Measurements from ENCODE around the gene ACTL8. TPM values are rescaled to one million over a fixed set of nuclear protein-coding genes. Genes with fewer than 3 reads are reported as not detected.

The ACTL8 gene
- not detected for total RNA-seq

- WGBS, 2 donors, result 60 to 62% methylated on average over 12 of the region's 12 CpGs
- Histone ChIP-seq H3K27me3 (no peaks in the 10 kb centered on the region), H3K36me3 (no peaks in the 10 kb centered on the region), H3K4me1 (no peaks in the 10 kb centered on the region), H3K27ac (no peak within 1 kb of the TSS), H3K4me3 (no peak within 1 kb of the TSS), H3K9me3 (peaks cover 0 to 59% (median 14%) of the 10 kb centered on the region in 4 donors)
- TF ChIP-seq CTCF (IDR thresholded peaks at IDR 0.05) (no peak), EP300 (IDR thresholded peaks at IDR 0.05) (no peak), POLR2A (IDR thresholded peaks at IDR 0.05) (no peak)
- no peak for DNase-seq (ENCODE audit: low spot score in 2 of 2)
Measured at GRCh38 chr1:17755120-17755519, at the start of gene ACTL8. Gene ACTL8 (plus strand): TSS chr1:17755333. CDS start chr1:17823009, 67,676 bp downstream.

- Histone ChIP-seq H3K4me3 (no peak overlapping the region), H3K4me1 (no peaks in the 10 kb centered on the region), H3K9me3 (peaks cover 0 to 19% (median 0%) of the 10 kb centered on the region in 4 donors), H3K27me3 (no peaks in the 10 kb centered on the region), H3K27ac (no peak overlapping the region), H3K36me3 (no peaks in the 10 kb centered on the region)
- WGBS, 2 donors, result 44 to 56% methylated on average over 10 of the region's 10 CpGs
- TF ChIP-seq POLR2A (IDR thresholded peaks at IDR 0.05) (no peak), EP300 (IDR thresholded peaks at IDR 0.05) (no peak), CTCF (IDR thresholded peaks at IDR 0.05) (no peak)
- no peak for DNase-seq (ENCODE audit: low spot score in 2 of 2)
Measured at GRCh38 chr1:17706445-17706844, 48.7 kb upstream of the ACTL8 start.

- no peak for DNase-seq (ENCODE audit: low spot score in 2 of 2)
- Histone ChIP-seq H3K9me3 (peaks cover 0 to 21% (median 0%) of the 10 kb centered on the region in 4 donors), H3K27ac (no peak overlapping the region), H3K36me3 (no peaks in the 10 kb centered on the region), H3K4me3 (no peak overlapping the region), H3K4me1 (no peaks in the 10 kb centered on the region), H3K27me3 (no peaks in the 10 kb centered on the region)
- no peak for TF ChIP-seq POLR2A (IDR thresholded peaks at IDR 0.05)
- no peak for TF ChIP-seq EP300 (IDR thresholded peaks at IDR 0.05)
- TF ChIP-seq CTCF (IDR thresholded peaks at IDR 0.05), result no peak
- WGBS, 2 donors, result 85 to 95% methylated on average over 3 of the region's 3 CpGs
Measured at GRCh38 chr1:17709981-17710380, 45.2 kb upstream of the ACTL8 start.

GRCh38 chr1:17710889-17711576 is 44.1 kb upstream of the ACTL8 start:
- Histone ChIP-seq H3K4me3 (no peak overlapping the region), H3K9me3 (peaks cover 0 to 21% (median 0%) of the 10 kb centered on the region in 4 donors), H3K27me3 (peaks cover 0 to 7% of the 10 kb centered on the region in 2 donors), H3K27ac (no peak overlapping the region), H3K36me3 (no peaks in the 10 kb centered on the region), H3K4me1 (no peaks in the 10 kb centered on the region)
- TF ChIP-seq EP300 (IDR thresholded peaks at IDR 0.05), result no peak
- no peak for TF ChIP-seq POLR2A (IDR thresholded peaks at IDR 0.05)
- TF ChIP-seq CTCF (IDR thresholded peaks at IDR 0.05), result no peak
- no peak for DNase-seq (ENCODE audit: low spot score in 2 of 2)
- WGBS, 2 donors, result 76 to 77% methylated on average over 4 of the region's 4 CpGs

- Histone ChIP-seq H3K4me3 (no peak overlapping the region), H3K27ac (no peak overlapping the region), H3K27me3 (peaks cover 0 to 11% of the 10 kb centered on the region in 2 donors), H3K36me3 (no peaks in the 10 kb centered on the region), H3K4me1 (no peaks in the 10 kb centered on the region), H3K9me3 (peaks cover 0 to 21% (median 0%) of the 10 kb centered on the region in 4 donors)
- TF ChIP-seq EP300 (IDR thresholded peaks at IDR 0.05) (no peak), POLR2A (IDR thresholded peaks at IDR 0.05) (no peak), CTCF (IDR thresholded peaks at IDR 0.05) (no peak)
- DNase-seq (ENCODE audit: low spot score in 2 of 2), result no peak
Measured at GRCh38 chr1:17711577-17711910, 43.6 kb upstream of the ACTL8 start.

All from tibial nerve (tissue), 4 donors.